ENCODE measurements around the gene PPP1R3F.

The PPP1R3F gene

DNA sequence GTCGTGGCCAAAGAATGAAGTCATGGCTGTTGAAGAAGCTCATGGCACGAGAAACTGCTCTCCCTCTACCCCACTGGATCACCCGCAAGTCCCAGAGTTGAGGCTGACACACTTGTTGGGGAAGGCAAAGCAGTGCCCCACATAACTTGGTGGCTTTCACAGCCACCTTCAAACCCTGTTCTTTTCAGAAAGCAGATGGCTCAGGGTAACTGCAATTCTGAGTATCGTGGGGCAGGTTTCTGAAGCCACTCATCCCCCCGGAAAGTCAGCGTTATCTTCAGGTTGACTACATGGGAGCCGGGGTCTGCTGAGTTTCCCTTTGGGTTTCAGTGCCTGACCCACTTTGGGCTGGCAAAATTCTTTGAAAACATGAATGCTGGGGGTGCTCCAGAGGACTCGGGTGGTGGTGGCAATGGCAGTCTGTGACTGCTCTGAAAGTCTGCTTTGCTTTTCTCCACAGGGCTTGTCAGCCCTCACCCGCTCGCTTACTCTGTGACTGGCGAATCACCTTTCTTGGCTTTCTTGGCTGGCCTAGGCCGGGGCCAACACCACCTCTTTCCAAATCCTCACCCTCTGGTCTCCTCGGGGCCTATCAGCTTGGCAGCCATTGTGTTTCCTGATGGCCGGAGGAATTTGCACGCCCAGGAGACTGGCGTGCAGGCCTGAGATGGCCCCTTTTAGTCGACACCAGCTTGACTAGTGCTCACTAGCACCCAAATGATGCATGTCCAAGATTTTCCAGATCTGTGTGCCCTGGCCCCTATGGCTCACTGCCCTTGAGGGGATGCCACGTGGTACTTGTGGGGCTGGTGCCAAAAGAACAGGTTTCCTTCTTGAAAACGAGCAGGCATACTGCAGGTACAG is 7.3 kb downstream of the PPP1R3F start:
- TF ChIP-seq, protein P1, sequence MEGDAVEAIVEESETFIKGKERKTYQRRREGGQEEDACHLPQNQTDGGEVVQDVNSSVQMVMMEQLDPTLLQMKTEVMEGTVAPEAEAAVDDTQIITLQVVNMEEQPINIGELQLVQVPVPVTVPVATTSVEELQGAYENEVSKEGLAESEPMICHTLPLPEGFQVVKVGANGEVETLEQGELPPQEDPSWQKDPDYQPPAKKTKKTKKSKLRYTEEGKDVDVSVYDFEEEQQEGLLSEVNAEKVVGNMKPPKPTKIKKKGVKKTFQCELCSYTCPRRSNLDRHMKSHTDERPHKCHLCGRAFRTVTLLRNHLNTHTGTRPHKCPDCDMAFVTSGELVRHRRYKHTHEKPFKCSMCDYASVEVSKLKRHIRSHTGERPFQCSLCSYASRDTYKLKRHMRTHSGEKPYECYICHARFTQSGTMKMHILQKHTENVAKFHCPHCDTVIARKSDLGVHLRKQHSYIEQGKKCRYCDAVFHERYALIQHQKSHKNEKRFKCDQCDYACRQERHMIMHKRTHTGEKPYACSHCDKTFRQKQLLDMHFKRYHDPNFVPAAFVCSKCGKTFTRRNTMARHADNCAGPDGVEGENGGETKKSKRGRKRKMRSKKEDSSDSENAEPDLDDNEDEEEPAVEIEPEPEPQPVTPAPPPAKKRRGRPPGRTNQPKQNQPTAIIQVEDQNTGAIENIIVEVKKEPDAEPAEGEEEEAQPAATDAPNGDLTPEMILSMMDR (IDR thresholded peaks at IDR 0.05), result no peak
- Mint-ChIP-seq H3K4me3 (no peak overlapping the region), H3K4me1 (peaks cover 35% of the 10 kb centered on the region), H3K36me3 (ENCODE audit: low read depth) (peaks cover 18% of the 10 kb centered on the region), H3K9me3 (peaks cover 55% of the 10 kb centered on the region), H3K27ac (peak overlapping the region; percentile 51), H3K27me3 (ENCODE audit: low read depth, poor library complexity) (peaks cover 3% of the 10 kb centered on the region)
- no peak for DNase-seq

DNA sequence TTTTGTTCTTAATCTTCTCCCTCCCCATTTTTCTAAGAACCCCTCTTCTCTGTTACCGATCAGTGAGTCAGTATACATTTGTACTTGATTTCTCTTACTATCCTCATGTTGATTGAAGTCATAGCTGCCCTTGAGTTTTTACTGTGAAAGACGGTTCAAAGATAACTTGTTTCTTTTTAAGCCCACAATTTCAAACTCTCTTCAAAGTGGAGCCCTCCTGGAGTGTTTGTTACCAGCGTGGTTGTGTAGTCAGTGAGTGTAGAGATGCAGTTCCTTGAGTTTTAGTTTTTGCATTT is 7.9 kb downstream of the PPP1R3F start:
- Mint-ChIP-seq H3K4me1 (peaks cover 38% of the 10 kb centered on the region), H3K27me3 (ENCODE audit: low read depth, poor library complexity) (peaks cover 3% of the 10 kb centered on the region), H3K36me3 (ENCODE audit: low read depth) (peaks cover 19% of the 10 kb centered on the region), H3K4me3 (no peak overlapping the region), H3K27ac (peak overlapping the region; percentile 71), H3K9me3 (peaks cover 60% of the 10 kb centered on the region)
- DNase-seq, result no peak
- TF ChIP-seq, protein P1 (IDR thresholded peaks at IDR 0.05), result no peak

DNA sequence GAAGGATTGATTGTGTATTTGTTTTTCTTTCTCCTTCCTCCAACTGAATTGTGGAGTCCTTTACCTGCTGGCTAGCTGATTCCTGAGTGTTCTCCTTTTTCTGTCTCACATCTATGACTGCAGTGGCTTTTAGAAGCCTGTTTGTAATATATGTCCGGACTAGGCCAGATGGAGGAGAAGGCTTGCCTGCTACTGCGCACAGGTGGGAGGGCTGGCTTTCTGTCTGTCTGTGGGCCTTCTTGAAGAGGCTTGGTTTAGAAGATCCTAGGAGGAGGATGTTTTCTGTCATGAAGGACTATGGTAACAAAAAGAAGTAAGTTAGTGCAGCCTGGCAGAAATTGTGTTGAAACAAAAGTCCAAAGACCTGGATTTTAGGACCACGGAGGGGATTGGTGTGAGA is 8.5 kb downstream of the PPP1R3F start:
- H3K4me3 Mint-ChIP-seq, result no peak overlapping the region
- TF ChIP-seq, protein P1 (IDR thresholded peaks at IDR 0.05), result no peak
- H3K36me3 Mint-ChIP-seq (ENCODE audit: low read depth), result peaks cover 24% of the 10 kb centered on the region
- H3K9me3 Mint-ChIP-seq, result peaks cover 64% of the 10 kb centered on the region
- peaks cover 3% of the 10 kb centered on the region for H3K27me3 Mint-ChIP-seq (ENCODE audit: low read depth, poor library complexity)
- no peak for DNase-seq
- peaks cover 37% of the 10 kb centered on the region for H3K4me1 Mint-ChIP-seq
- peak overlapping the region; percentile 71 for H3K27ac Mint-ChIP-seq

DNA sequence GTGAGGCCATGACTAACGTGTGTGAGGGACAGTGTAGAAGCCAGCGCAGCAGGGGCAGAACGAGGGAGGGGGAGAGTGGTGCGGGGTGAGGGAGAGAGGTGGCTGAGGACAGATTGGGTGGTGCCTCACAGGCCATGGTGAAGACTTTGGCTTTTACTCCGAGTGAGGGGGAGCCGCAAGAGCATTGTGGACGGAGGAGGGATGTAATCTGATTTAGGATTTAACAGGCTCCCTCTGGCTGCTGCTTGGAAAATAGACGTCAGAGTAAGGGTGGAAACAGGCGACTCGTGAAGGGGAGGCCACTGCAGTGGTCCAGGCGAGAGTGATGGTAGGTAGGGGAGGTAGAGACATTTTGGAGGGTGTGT is 13.0 kb downstream of the PPP1R3F start:
- Mint-ChIP-seq H3K36me3 (ENCODE audit: low read depth) (peaks cover 11% of the 10 kb centered on the region), H3K4me1 (peaks cover 17% of the 10 kb centered on the region), H3K27me3 (ENCODE audit: low read depth, poor library complexity) (no peaks in the 10 kb centered on the region), H3K9me3 (peaks cover 48% of the 10 kb centered on the region), H3K4me3 (peak overlapping the region; percentile 6), H3K27ac (peak overlapping the region; percentile 38)
- DNase-seq, result peak; percentile 12
- TF ChIP-seq, protein P1 (IDR thresholded peaks at IDR 0.05), result no peak

DNA sequence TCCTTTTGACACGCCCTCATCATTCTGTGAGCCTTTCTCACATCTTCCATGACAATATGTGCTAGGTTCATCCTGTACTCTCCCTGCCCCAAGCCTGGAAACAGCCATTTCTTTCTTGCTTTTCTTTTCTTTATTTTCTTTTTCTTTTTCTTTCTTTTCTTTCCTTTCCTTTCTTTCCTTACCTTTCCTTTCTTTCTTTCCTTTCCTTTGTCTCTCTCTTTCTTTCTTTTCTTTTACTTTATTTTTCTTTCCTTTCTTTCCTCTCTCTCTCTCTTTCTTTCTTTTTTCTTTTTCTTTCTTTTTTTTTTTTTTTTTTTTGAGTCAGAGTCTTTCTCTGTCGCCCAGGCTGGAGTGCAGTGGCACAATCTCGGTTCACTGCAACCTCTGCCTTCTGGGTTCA is 14.6 kb downstream of the PPP1R3F start:
- TF ChIP-seq, protein P1 (IDR thresholded peaks at IDR 0.05), result no peak
- Mint-ChIP-seq H3K27me3 (ENCODE audit: low read depth, poor library complexity) (no peaks in the 10 kb centered on the region), H3K36me3 (ENCODE audit: low read depth) (peaks cover 11% of the 10 kb centered on the region), H3K4me1 (peaks cover 11% of the 10 kb centered on the region), H3K27ac (no peak overlapping the region), H3K9me3 (peaks cover 45% of the 10 kb centered on the region), H3K4me3 (no peak overlapping the region)
- no peak for DNase-seq

DNA sequence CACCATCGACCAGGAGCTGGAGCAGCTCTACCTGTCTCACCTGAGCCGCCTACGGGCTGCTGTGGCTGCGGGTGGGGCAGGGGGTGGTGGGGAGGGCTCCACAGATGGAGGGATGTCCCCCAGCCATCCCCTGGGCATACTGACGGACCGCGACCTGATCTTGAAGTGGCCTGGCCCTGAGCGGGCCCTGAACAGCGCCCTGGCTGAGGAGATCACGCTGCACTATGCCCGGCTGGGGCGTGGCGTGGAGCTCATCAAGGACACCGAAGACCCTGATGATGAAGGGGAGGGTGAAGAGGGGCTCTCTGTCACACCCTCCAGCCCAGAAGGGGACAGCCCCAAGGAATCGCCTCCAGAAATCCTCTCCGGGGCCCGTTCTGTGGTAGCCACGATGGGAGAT is 16.5 kb downstream of the PPP1R3F start:
- Mint-ChIP-seq H3K4me1 (peaks cover 11% of the 10 kb centered on the region), H3K4me3 (no peak overlapping the region), H3K27ac (no peak overlapping the region), H3K9me3 (peaks cover 42% of the 10 kb centered on the region), H3K27me3 (ENCODE audit: low read depth, poor library complexity) (peaks cover 1% of the 10 kb centered on the region), H3K36me3 (ENCODE audit: low read depth) (peaks cover 7% of the 10 kb centered on the region)
- TF ChIP-seq, protein P1 (IDR thresholded peaks at IDR 0.05), result no peak
- no peak for DNase-seq
